ENCODE measurements around the gene ZNF606. TPM values are rescaled to one million over a fixed set of nuclear protein-coding genes. Genes with fewer than 3 reads are reported as not detected.
A peak's percentile ranks its signal among the peaks of the same experiment; 100 is the strongest.

Gene ZNF606
- total RNA-seq, 1 experiment from 2014 or later: 16.1 TPM

- intact Hi-C loops (cut with micrococcal nuclease; ENCODE audit: unreplicated experiment): no loop called here
- no peak for DNase-seq (ENCODE audit: low read depth, low spot score)
- Histone ChIP-seq H3K4me1 (ENCODE audit: control insufficient read depth, insufficient read depth, low read length) (no peaks in the 10 kb centered on the region), H3K27ac (ENCODE audit: low read length) (peak overlapping the region; percentile 85), H3K36me3 (ENCODE audit: control insufficient read depth, insufficient read depth, low read length) (peaks cover 3% of the 10 kb centered on the region; the same call in 1 of the 2 replicates), H3K4me3 (ENCODE audit: low read depth in 2 of 2, low read length in 2 of 2) (peak overlapping the region; percentile 71 to 90), H3K9me3 (ENCODE audit: control insufficient read depth, insufficient read depth, low read depth, low read length) (peaks cover 59% of the 10 kb centered on the region; the same call in 1 of the 2 replicates), H3K27me3 (ENCODE audit: control insufficient read depth, insufficient read depth, low read length) (no peaks in the 10 kb centered on the region)
- 0 out of 2 replicates have a peak, but pooled peaks have one; percentile 2 for ATAC-seq
- CTCF ChIA-PET: interaction anchor here (0.6 kb wide), 1 partner anchor 149 kb away, joined by 3 read pairs; no protein-coding TSS in a partner anchor
- POLR2A ChIA-PET: interaction anchor here (0.5 kb wide), 1 partner anchor 151 kb away, joined by 5 read pairs; no protein-coding TSS in a partner anchor
- TF ChIP-seq SIN3A (IDR thresholded peaks at IDR 0.05; ENCODE audit: borderline replicate concordance, insufficient read depth, low read depth, low read length) (no peak), POLR2AphosphoS5 (IDR thresholded peaks at IDR 0.05; ENCODE audit: low read depth, low read length) (no peak), TCF7L2 (IDR thresholded peaks at IDR 0.05; ENCODE audit: low read depth, low read length) (no peak)
- TF ChIP-seq, protein P1, sequence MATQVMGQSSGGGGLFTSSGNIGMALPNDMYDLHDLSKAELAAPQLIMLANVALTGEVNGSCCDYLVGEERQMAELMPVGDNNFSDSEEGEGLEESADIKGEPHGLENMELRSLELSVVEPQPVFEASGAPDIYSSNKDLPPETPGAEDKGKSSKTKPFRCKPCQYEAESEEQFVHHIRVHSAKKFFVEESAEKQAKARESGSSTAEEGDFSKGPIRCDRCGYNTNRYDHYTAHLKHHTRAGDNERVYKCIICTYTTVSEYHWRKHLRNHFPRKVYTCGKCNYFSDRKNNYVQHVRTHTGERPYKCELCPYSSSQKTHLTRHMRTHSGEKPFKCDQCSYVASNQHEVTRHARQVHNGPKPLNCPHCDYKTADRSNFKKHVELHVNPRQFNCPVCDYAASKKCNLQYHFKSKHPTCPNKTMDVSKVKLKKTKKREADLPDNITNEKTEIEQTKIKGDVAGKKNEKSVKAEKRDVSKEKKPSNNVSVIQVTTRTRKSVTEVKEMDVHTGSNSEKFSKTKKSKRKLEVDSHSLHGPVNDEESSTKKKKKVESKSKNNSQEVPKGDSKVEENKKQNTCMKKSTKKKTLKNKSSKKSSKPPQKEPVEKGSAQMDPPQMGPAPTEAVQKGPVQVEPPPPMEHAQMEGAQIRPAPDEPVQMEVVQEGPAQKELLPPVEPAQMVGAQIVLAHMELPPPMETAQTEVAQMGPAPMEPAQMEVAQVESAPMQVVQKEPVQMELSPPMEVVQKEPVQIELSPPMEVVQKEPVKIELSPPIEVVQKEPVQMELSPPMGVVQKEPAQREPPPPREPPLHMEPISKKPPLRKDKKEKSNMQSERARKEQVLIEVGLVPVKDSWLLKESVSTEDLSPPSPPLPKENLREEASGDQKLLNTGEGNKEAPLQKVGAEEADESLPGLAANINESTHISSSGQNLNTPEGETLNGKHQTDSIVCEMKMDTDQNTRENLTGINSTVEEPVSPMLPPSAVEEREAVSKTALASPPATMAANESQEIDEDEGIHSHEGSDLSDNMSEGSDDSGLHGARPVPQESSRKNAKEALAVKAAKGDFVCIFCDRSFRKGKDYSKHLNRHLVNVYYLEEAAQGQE (IDR thresholded peaks at IDR 0.05; ENCODE audit: insufficient read depth in 1 of 2, low read depth in 2 of 2, low read length in 1 of 2): no peak
- TF ChIP-seq, protein P2, sequence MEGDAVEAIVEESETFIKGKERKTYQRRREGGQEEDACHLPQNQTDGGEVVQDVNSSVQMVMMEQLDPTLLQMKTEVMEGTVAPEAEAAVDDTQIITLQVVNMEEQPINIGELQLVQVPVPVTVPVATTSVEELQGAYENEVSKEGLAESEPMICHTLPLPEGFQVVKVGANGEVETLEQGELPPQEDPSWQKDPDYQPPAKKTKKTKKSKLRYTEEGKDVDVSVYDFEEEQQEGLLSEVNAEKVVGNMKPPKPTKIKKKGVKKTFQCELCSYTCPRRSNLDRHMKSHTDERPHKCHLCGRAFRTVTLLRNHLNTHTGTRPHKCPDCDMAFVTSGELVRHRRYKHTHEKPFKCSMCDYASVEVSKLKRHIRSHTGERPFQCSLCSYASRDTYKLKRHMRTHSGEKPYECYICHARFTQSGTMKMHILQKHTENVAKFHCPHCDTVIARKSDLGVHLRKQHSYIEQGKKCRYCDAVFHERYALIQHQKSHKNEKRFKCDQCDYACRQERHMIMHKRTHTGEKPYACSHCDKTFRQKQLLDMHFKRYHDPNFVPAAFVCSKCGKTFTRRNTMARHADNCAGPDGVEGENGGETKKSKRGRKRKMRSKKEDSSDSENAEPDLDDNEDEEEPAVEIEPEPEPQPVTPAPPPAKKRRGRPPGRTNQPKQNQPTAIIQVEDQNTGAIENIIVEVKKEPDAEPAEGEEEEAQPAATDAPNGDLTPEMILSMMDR (IDR thresholded peaks at IDR 0.05): no peak
- in situ Hi-C loops (cut with HindIII; ENCODE audit: low pct_unique_long_range_greater_than_20kb, low sequenced_read_pairs): no loop called here
- BruUV-seq (replicated peaks): no TSS peak
These were observed 681 bp upstream of the ZNF606 start for GRCh38 chr19:58003174-58003828.

DNA sequence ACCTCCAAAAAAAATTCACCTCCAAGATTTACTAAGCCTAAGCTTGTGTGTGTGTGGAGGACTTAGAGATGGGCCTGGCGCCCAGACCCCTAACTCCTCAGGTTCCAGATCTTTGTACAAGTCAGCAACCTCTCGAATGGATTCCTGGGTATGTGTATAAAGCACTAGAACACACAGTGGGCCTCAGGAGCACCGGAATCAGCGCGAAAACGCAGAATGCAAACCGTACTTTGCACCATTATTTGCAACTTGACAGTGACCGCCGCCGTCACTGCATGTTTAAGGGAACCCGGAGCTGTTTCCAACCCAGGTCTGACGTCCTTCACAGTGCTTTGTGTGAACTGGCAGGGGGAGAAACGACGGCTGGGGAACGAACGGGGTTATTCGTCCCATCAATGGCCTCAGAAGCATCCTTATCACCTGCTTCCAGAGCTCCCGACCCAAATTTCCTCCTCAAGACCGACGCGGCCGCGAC is 688 bp downstream of the ZNF606 start:
- H3K9me3 ChIP-seq (ENCODE audit: control insufficient read depth, insufficient read depth, low read depth, low read length): peaks cover 62% of the 10 kb centered on the region
- in situ Hi-C loops (cut with HindIII; ENCODE audit: low pct_unique_long_range_greater_than_20kb, low sequenced_read_pairs): no loop called here
- TF ChIP-seq TCF7L2 (IDR thresholded peaks at IDR 0.05; ENCODE audit: low read depth, low read length) (no peak), SIN3A (IDR thresholded peaks at IDR 0.05; ENCODE audit: borderline replicate concordance, insufficient read depth, low read depth, low read length) (no peak), POLR2AphosphoS5 (IDR thresholded peaks at IDR 0.05; ENCODE audit: low read depth, low read length) (no peak)
- TF ChIP-seq, protein P1 (IDR thresholded peaks at IDR 0.05; ENCODE audit: insufficient read depth in 1 of 2, low read depth in 2 of 2, low read length in 1 of 2): no peak
- TF ChIP-seq, protein P2 (IDR thresholded peaks at IDR 0.05): no peak
- peak overlapping the region; percentile 85 for H3K27ac ChIP-seq (ENCODE audit: low read length)
- peak overlapping the region; percentile 71 to 90 for H3K4me3 ChIP-seq (ENCODE audit: low read depth in 2 of 2, low read length in 2 of 2)
- ChIA-PET POLR2A (interaction anchor here (0.7 kb wide), 2 partner anchors 10 to 362 kb away, joined by 3 read pairs; no protein-coding TSS in a partner anchor), CTCF (no interaction called here)
- no peaks in the 10 kb centered on the region for H3K4me1 ChIP-seq (ENCODE audit: control insufficient read depth, insufficient read depth, low read length)
- BruUV-seq (replicated peaks): no TSS peak
- no peaks in the 10 kb centered on the region for H3K27me3 ChIP-seq (ENCODE audit: control insufficient read depth, insufficient read depth, low read length)
- DNase-seq (ENCODE audit: low read depth, low spot score): no peak
- intact Hi-C loops (cut with micrococcal nuclease; ENCODE audit: unreplicated experiment): no loop called here
- peak; percentile 46 for ATAC-seq
- H3K36me3 ChIP-seq (ENCODE audit: control insufficient read depth, insufficient read depth, low read length): peaks cover 3% of the 10 kb centered on the region; the same call in 1 of the 2 replicates

Data from Panc1 (cell line).